A549 (cell line): ENCODE results near the gene MAGEA10.

Experiments used
- EP300 ChIP-seq, 2 experiments: fragments of >200 bp; sonication (Bioruptor Twin); formaldehyde crosslinking; IDR thresholded peaks; 2 replicates in 1 of 2; 3 replicates in 1 of 2; pipeline ENCODE4 v1.6.1; 2016 to 2017
- HOXA7 ChIP-seq: fragments of 250-450 bp; sonication (Bioruptor Pico); IDR thresholded peaks from 2 replicates; pipeline ENCODE4 v1.5.0; 2020; ENCODE audit warnings: mild to moderate bottlenecking, moderate library complexity
- HOXB5 ChIP-seq: fragments of 250-450 bp; sonication (Bioruptor Pico); IDR thresholded peaks from 2 replicates; pipeline ENCODE4 v1.5.0; 2020; ENCODE audit warnings: mild to moderate bottlenecking, moderate library complexity
- JUN ChIP-seq, 2 experiments: fragments of >200 bp; sonication (Bioruptor Twin); formaldehyde crosslinking; IDR thresholded peaks; 2 replicates in 1 of 2; 3 replicates in 1 of 2; pipeline ENCODE4 v1.6.1; 2016 to 2017
- JUNB ChIP-seq: fragments of >200 bp; sonication (Bioruptor Twin); formaldehyde crosslinking; IDR thresholded peaks from 2 replicates; pipeline ENCODE4 v1.6.1; 2016
- KDM1A ChIP-seq: fragments of 200-600 bp; sonication (generic); IDR thresholded peaks from 2 replicates; pipeline ENCODE4 v1.6.1; 2016; ENCODE audit warnings: low read depth, mild to moderate bottlenecking
- MAFK ChIP-seq: fragments of 450-650 bp; IDR thresholded peaks from 2 replicates; pipeline ENCODE4 v1.6.1; 2014; ENCODE audit not compliant: partially characterized antibody
- NR3C1 ChIP-seq: fragments of >200 bp; sonication (Bioruptor Twin); formaldehyde crosslinking; IDR thresholded peaks from 3 replicates; pipeline ENCODE4 v1.6.1; 2017
- POLR2A ChIP-seq: IDR thresholded peaks from 2 replicates; pipeline ENCODE4 v1.6.1; 2012; ENCODE audit warnings: mild to moderate bottlenecking, low read length
- SMC3 ChIP-seq: fragments of >200 bp; sonication (Bioruptor Twin); formaldehyde crosslinking; IDR thresholded peaks from 3 replicates; pipeline ENCODE4 v1.6.1; 2018; ENCODE audit warnings: inconsistent platforms
- TF ChIP-seq, protein P1 (sequence below): fragments of >200 bp; sonication (Bioruptor Twin); formaldehyde crosslinking; IDR thresholded peaks from 3 replicates; pipeline ENCODE4 v1.5.1; 2016
- TF ChIP-seq, protein P2 (sequence below): IDR thresholded peaks from 2 replicates; pipeline ENCODE4 v1.6.1; 2012

DNA sequence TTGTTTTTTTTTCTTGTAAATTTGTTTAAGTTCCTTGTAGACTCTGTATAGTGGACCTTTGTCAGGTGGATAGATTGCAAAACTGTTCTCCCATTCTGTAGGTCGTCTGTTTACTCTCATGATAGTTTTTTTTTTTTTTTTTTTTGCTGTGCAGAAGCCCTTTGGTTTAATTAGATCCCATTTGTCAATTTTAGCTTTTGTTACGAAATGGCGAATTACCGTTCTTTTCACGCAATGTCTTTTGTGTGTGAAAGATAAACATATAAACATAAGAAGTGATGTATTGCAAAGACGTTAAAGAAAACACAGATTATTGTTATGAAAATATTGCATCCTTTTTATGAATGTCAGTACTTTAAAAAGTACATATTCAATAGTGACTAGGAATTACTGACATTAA lies 34.5 kb downstream of the MAGEA10 start:
- TF ChIP-seq, protein P1, sequence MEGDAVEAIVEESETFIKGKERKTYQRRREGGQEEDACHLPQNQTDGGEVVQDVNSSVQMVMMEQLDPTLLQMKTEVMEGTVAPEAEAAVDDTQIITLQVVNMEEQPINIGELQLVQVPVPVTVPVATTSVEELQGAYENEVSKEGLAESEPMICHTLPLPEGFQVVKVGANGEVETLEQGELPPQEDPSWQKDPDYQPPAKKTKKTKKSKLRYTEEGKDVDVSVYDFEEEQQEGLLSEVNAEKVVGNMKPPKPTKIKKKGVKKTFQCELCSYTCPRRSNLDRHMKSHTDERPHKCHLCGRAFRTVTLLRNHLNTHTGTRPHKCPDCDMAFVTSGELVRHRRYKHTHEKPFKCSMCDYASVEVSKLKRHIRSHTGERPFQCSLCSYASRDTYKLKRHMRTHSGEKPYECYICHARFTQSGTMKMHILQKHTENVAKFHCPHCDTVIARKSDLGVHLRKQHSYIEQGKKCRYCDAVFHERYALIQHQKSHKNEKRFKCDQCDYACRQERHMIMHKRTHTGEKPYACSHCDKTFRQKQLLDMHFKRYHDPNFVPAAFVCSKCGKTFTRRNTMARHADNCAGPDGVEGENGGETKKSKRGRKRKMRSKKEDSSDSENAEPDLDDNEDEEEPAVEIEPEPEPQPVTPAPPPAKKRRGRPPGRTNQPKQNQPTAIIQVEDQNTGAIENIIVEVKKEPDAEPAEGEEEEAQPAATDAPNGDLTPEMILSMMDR, result no peak
- no peak for TF ChIP-seq SMC3
- no peak for TF ChIP-seq POLR2A
- no peak for TF ChIP-seq KDM1A
- no peak for TF ChIP-seq JUNB
- TF ChIP-seq HOXB5, result no peak
- no peak for TF ChIP-seq NR3C1
- TF ChIP-seq MAFK, result no peak
- TF ChIP-seq, protein P2, sequence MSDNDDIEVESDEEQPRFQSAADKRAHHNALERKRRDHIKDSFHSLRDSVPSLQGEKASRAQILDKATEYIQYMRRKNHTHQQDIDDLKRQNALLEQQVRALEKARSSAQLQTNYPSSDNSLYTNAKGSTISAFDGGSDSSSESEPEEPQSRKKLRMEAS, result no peak
- no peak for TF ChIP-seq JUN (IDR thresholded peaks at IDR 0.05)
- TF ChIP-seq EP300 (IDR thresholded peaks at IDR 0.05), result no peak
- no peak for TF ChIP-seq HOXA7 (CRISPR knock-in tag)
